ENCODE results near the gene AMBRA1. TPM values are rescaled to one million over a fixed set of nuclear protein-coding genes. Genes with fewer than 3 reads are reported as not detected.
A peak's percentile ranks its signal among the peaks of the same experiment; 100 is the strongest.

AMBRA1 gene
- total and polyA plus RNA-seq, 11 donors = 5.6 to 23.5 (median 16.2) TPM

DNA sequence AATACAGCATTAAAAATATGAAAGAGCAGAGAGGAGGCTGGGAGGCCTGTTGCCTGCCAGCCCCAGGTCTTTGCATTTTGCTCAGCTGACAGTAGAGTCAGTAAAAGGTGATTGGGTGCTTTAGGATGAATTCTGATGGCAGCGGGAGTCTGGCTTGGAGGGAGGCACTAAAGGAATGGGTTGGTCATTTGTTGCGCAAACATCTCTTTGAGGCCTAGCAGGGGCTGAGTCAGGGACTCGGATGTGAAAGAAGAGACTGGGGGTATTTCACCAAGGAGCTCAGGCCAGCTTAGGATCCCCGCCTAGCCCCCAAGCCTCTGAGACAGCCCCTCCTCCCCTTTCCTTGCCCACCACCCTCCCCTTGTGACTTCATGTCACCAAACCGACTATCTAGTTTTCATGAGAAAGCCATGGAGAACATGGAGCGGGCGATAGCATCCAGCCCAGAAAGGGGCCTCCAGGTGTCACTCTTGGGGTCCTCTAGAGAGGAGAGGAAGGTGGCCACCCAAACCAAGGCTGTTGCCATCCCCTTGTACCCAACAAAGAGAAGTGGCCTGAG lies 236.8 kb downstream of the AMBRA1 start:
- Histone ChIP-seq H3K27me3 (no peaks in the 10 kb centered on the region), H3K4me3 (no peak overlapping the region), H3K9me3 (no peaks in the 10 kb centered on the region), H3K36me3 (peaks cover 0 to 13% (median 0%) of the 10 kb centered on the region in 9 donors), H3K27ac (peak overlapping the region in 1 of 12 donors; percentile 35), H3K4me1 (peaks cover 4 to 80% (median 30%) of the 10 kb centered on the region in 12 donors)
- DNase-seq = no peak
- WGBS, 4 donors = 87 to 93% (median 89%) methylated on average over 7 of the region's 7 CpGs
- intact Hi-C loops (cut with DNase I) = no loop called here
- TF ChIP-seq POLR2A (IDR thresholded peaks at IDR 0.05) = no peak
- TF ChIP-seq, protein P1, sequence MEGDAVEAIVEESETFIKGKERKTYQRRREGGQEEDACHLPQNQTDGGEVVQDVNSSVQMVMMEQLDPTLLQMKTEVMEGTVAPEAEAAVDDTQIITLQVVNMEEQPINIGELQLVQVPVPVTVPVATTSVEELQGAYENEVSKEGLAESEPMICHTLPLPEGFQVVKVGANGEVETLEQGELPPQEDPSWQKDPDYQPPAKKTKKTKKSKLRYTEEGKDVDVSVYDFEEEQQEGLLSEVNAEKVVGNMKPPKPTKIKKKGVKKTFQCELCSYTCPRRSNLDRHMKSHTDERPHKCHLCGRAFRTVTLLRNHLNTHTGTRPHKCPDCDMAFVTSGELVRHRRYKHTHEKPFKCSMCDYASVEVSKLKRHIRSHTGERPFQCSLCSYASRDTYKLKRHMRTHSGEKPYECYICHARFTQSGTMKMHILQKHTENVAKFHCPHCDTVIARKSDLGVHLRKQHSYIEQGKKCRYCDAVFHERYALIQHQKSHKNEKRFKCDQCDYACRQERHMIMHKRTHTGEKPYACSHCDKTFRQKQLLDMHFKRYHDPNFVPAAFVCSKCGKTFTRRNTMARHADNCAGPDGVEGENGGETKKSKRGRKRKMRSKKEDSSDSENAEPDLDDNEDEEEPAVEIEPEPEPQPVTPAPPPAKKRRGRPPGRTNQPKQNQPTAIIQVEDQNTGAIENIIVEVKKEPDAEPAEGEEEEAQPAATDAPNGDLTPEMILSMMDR (IDR thresholded peaks at IDR 0.05) = no peak
- no peak for ATAC-seq

DNA sequence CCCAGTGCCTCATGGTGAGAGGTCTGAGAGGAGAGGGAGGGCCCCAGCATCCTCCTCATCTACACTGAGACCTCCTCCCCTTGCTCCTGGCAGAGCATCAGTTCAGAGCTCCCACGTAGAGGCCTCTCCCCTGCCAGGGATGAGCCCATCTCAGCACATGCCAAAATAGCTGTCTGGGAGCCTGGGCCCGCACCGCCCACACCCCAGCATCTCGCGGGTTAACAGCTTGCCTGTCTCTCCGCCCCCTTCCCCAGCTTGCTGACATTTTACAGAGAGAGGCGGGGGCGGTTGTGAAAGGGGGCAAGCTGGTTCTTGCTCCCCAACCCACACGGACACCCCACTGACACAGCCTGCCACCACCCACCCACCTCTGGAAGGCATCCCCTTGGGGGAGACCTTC lies 240.1 kb downstream of the AMBRA1 start:
- TF ChIP-seq, protein P1 (IDR thresholded peaks at IDR 0.05) = no peak
- TF ChIP-seq POLR2A (IDR thresholded peaks at IDR 0.05) = no peak
- no peaks in the 10 kb centered on the region for H3K27me3 ChIP-seq
- DNase-seq = peak in 1 of 5 donors; percentile 32
- peaks cover 0 to 17% (median 0%) of the 10 kb centered on the region in 9 donors for H3K36me3 ChIP-seq
- WGBS, 4 donors = 50 to 60% (median 57%) methylated on average over 2 to 9 of the region's 9 CpGs
- intact Hi-C loops (cut with DNase I) = loop anchor here in 2 of 10 donors (2.0 kb wide), 1 partner anchor 13 kb away; no protein-coding TSS in a partner anchor
- peaks cover 5 to 90% (median 44%) of the 10 kb centered on the region in 12 donors for H3K4me1 ChIP-seq
- no peak for ATAC-seq
- peak overlapping the region in 1 of 12 donors; percentile 12 for H3K27ac ChIP-seq
- no peak overlapping the region for H3K4me3 ChIP-seq
- no peaks in the 10 kb centered on the region for H3K9me3 ChIP-seq

DNA sequence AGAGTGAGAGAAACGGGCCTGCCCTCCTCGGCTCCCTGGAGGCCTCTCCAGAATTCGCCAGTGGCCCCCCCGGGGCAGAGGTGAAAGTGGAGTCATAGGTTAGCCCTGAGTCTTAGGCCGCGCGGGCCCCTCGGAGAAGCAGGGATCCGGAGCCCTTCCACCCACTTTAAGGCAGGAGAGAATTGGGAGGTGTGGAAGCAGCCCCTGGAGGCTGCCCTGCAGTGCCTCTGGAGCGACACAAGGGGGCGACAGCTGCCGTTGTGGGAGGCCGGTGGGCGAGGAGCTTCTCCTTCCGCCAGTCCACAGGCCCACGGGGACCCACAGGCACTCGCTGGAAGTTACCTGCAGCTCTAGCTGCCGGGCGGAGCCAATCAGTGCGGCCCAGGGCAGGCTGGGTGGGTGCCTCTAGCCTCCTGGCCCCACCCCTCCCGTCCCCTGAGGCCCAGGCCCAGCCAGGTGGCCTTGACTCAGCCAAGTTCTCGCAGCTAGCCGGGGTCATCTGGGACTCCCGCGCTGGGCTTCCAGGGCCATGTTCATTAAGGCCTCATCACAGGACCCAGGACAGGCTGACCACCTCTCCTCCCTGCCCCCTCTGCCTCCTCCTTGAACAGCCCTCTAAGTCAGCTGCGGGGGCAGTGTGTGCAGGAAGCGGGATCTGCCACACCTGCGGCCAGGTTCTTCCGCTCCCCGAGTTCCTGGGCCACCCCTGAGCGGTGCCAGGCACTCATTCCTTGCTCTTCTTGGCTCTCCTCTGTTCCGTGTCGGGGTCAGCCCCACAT lies 241.6 kb downstream of the AMBRA1 start:
- 49 to 71% (median 51%) methylated on average over 13 to 33 of the region's 33 CpGs for WGBS, 4 donors
- peak overlapping the region in 9 of 12 donors; percentile 5 to 39 (median 26) for H3K4me3 ChIP-seq
- no peaks in the 10 kb centered on the region for H3K27me3 ChIP-seq
- ATAC-seq (peak; percentile 17 to 57 (median 34)), DNase-seq (peak in 4 of 5 donors; percentile 60 to 82 (median 66))
- H3K36me3 ChIP-seq = peaks cover 0 to 17% (median 0%) of the 10 kb centered on the region in 9 donors
- no peak for TF ChIP-seq POLR2A (IDR thresholded peaks at IDR 0.05)
- TF ChIP-seq, protein P1 (IDR thresholded peaks at IDR 0.05) = peak; percentile 90 to 98 (median 94)
- peaks cover 5 to 90% (median 50%) of the 10 kb centered on the region in 12 donors for H3K4me1 ChIP-seq
- H3K9me3 ChIP-seq = no peaks in the 10 kb centered on the region
- intact Hi-C loops (cut with DNase I) = loop anchor here in 2 of 10 donors (2.0 kb wide), 1 partner anchor 15 kb away; no protein-coding TSS in a partner anchor
- H3K27ac ChIP-seq = peak overlapping the region in 11 of 12 donors; percentile 33 to 86 (median 68)

DNA sequence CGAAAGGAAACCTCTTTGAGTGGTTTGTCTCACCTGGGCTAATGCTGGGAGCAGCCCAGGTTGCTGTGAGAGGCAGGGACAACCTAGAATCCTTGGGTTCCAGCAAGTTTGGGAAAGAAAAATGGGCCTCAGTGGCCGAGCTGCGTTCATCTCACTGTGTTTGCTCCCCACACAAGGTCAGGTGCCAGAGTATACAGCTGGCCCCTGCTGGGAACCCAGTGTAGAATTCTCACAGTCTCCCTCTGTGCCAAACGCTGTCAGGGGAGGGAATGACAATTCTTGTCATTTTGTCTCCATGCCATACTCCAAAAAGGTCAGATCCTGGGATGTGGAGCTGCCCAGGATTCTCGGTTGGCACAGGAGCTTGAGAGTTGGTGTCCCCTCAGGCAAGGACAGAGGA lies 242.2 kb downstream of the AMBRA1 start:
- H3K27me3 ChIP-seq = no peaks in the 10 kb centered on the region
- H3K27ac ChIP-seq = peak overlapping the region in 11 of 12 donors; percentile 33 to 86 (median 68)
- ATAC-seq (peak in 3 of 4 donors; percentile 10 to 22 (median 12)), DNase-seq (peak in 1 of 5 donors; percentile 28)
- H3K36me3 ChIP-seq = peaks cover 0 to 13% (median 0%) of the 10 kb centered on the region in 9 donors
- peak overlapping the region in 5 of 12 donors; percentile 5 to 39 (median 28) for H3K4me3 ChIP-seq
- intact Hi-C loops (cut with DNase I) = loop anchor here in 3 of 10 donors (2.0 kb wide), 2 partner anchors 13 to 15 kb away; no protein-coding TSS in a partner anchor
- WGBS, 4 donors = 37 to 53% (median 42%) methylated on average over 5 of the region's 5 CpGs
- TF ChIP-seq, protein P1 (IDR thresholded peaks at IDR 0.05) = no peak
- no peak for TF ChIP-seq POLR2A (IDR thresholded peaks at IDR 0.05)
- no peaks in the 10 kb centered on the region for H3K9me3 ChIP-seq
- H3K4me1 ChIP-seq = peaks cover 5 to 88% (median 51%) of the 10 kb centered on the region in 12 donors
